NB4 (cell line): Measurements from ENCODE around the gene VILL.
"Not testable (repeated sequence)": the region's sequence is repeated elsewhere in the genome, so short reads cannot be mapped to it uniquely, and the experiment has no call there.

ENCODE experiments used
- DNase-seq: peaks from one replicate; pipeline ENCODE4 v3.0.0; 2010; ENCODE audit warnings: low read depth
- H3K4me3 ChIP-seq: one replicate; pipeline ENCODE4 v1.5.1; 2011; ENCODE audit warnings: mild to moderate bottlenecking, low read depth, low read length, moderate library complexity
- CTCF ChIP-seq: IDR thresholded peaks from one replicate; pipeline ENCODE4 v1.5.1; 2012; ENCODE audit warnings: low read depth, low read length
- MAX ChIP-seq: IDR thresholded peaks from 2 replicates; pipeline ENCODE4 v1.6.1; 2011; ENCODE audit warnings: low read depth, low read length
- MYC ChIP-seq: IDR thresholded peaks from 2 replicates; pipeline ENCODE4 v1.6.1; 2011; ENCODE audit warnings: low read depth, low read length
- POLR2A ChIP-seq: IDR thresholded peaks from 2 replicates; pipeline ENCODE4 v1.6.1; 2011; ENCODE audit warnings: mild to moderate bottlenecking; ENCODE audit not compliant: insufficient read length; ENCODE audit errors: extremely low read depth

The VILL gene

GRCh38 chr3:37971467-37971866, 19.1 kb upstream of the VILL start:
- DNase-seq: no peak

GRCh38 chr3:37972056-37972455, 18.5 kb upstream of the VILL start:
- not testable (repeated sequence) for DNase-seq, H3K4me3 ChIP-seq

More at GRCh38 chr3:37971467-37971866, 19.1 kb upstream of the VILL start:
- TF ChIP-seq MYC (no peak), CTCF (no peak), POLR2A (no peak), MAX (no peak)
- H3K4me3 ChIP-seq: no peak overlapping the region

- TF ChIP-seq MAX (no peak), MYC (no peak), CTCF (no peak), POLR2A (no peak)
- no peak overlapping the region for H3K4me3 ChIP-seq
- no peak for DNase-seq
These were observed 17.1 kb upstream of the VILL start for GRCh38 chr3:37973246-37974054.

GRCh38 chr3:37974121-37975083, 16.2 kb upstream of the VILL start:
- H3K4me3 ChIP-seq: no peak overlapping the region
- TF ChIP-seq MYC (peak; percentile 19; the same call in 1 of the 2 replicates), POLR2A (no peak), MAX (peak; percentile 59; the same call in 1 of the 2 replicates), CTCF (peak; percentile 85)
- DNase-seq: peak; percentile 85

GRCh38 chr3:37979541-37980461, 10.8 kb upstream of the VILL start:
- no peak overlapping the region for H3K4me3 ChIP-seq
- peak; percentile 18; the same call in 1 of the 2 replicates for TF ChIP-seq MAX
- no peak for TF ChIP-seq CTCF
- TF ChIP-seq MYC: 0 out of 2 replicates have a peak, but pooled peaks have one; percentile 37
- DNase-seq: peak; percentile 87
